Stomach (tissue), 9 donors: Measurements from ENCODE around the gene PLS1. TPM values are rescaled to one million over a fixed set of nuclear protein-coding genes. Genes with fewer than 3 reads are reported as not detected.

Source experiments
- DNase-seq, 2 donors: peaks; one replicate each; pipeline versions ENCODE4 v3.0.0 to v3.0.0-alpha.2; 2013 to 2019
- H3K27ac ChIP-seq, 5 donors: fragments of 200-600 bp in 4 of 5; sonication (generic) in 4 of 5; one replicate each; pipeline ENCODE4 v1.5.1; 2013 to 2019; ENCODE audit warnings: mild to moderate bottlenecking in 1 of 5, moderate library complexity in 1 of 5
- H3K27me3 ChIP-seq, 3 donors: fragments of 200-600 bp; sonication (generic); one replicate each; pipeline ENCODE4 v1.5.1; 2017 to 2019; ENCODE audit warnings: mixed run types in 1 of 3
- H3K36me3 ChIP-seq, 4 donors: fragments of 200-600 bp; sonication (generic); 1 replicate in 3 of 4; 2 replicates in 1 of 4; pipeline ENCODE4 v1.5.1; 2016 to 2019
- H3K4me1 ChIP-seq, 4 donors: fragments of 200-600 bp; sonication (generic); one replicate each; pipeline ENCODE4 v1.5.1; 2016 to 2019
- H3K4me3 ChIP-seq, 4 donors: fragments of 200-600 bp; sonication (generic) in 3 of 4; one replicate each; pipeline ENCODE4 v1.5.1; 2016 to 2019; ENCODE audit warnings: mild to moderate bottlenecking in 1 of 4
- H3K9me3 ChIP-seq, 4 donors: fragments of 200-600 bp; sonication (generic); one replicate each; pipeline ENCODE4 v1.5.1; 2016 to 2019
- CTCF ChIP-seq, 7 experiments: fragments of 450-650 bp in 4 of 7; fragments of 200-600 bp in 3 of 7; sonication (generic) in 3 of 7; IDR thresholded peaks; one replicate each; pipeline ENCODE4 v1.5.1; 2016 to 2019; ENCODE audit warnings: antibody characterized with exemption in 7 of 7, control low read depth in 2 of 7, mild to moderate bottlenecking in 1 of 7
- EP300 ChIP-seq: sonication (generic); formaldehyde crosslinking; IDR thresholded peaks from one replicate; pipeline ENCODE4 v1.6.1; 2017; ENCODE audit warnings: antibody characterized with exemption
- POLR2A ChIP-seq, 4 donors: fragments of 450-650 bp; IDR thresholded peaks; one replicate each; pipeline ENCODE4 v1.6.1; 2016; ENCODE audit warnings: antibody characterized with exemption in 4 of 4, control low read depth in 2 of 4, mild to moderate bottlenecking in 1 of 4, moderate library complexity in 1 of 4
- POLR2AphosphoS5 ChIP-seq, 3 donors: sonication (generic); formaldehyde crosslinking; IDR thresholded peaks; one replicate each; pipeline ENCODE4 v1.6.1; 2016; ENCODE audit warnings: antibody characterized with exemption in 3 of 3
- WGBS, 5 donors: extraction: QIAGEN DNeasy Blood & Tissue Kit in 3 of 5; methylation state at CpG; one replicate each; pipeline versions ENCODE4 v1.1.5 to v1.1.7; 2013 to 2018; 5-methylcytosine and 5-hydroxymethylcytosine counted together
- intact Hi-C: fragments of 100-400 bp; cut with DNase I; formaldehyde crosslinking; loops from one replicate; pipeline ENCODE4 v1.15.1; 2023; ENCODE audit warnings: low total_unique reads
- polyA plus RNA-seq, 3 donors: library from polyadenylated mRNA; stranded (reverse); fragments of 200-250 nt; gene quantifications; one replicate each; pipeline ENCODE4 v1.2.3, GENCODE V29; 2013
- total RNA-seq, 5 donors: library from RNA; depleted of rRNA; stranded (reverse); fragments of >200 nt; gene quantifications; one replicate each; pipeline versions ENCODE4 v1.1.0 to v1.2.3, GENCODE V29; 2014 to 2016
- donor health status: healthy with polysubstance abuse.
- donor health status: Bipolar disorder and iron deficiency.
- donor health status: healthy.

The PLS1 gene
- total and polyA plus RNA-seq, 8 donors = 5.2 to 79.1 (median 19.3) TPM

GRCh38 chr3:142664311-142664710, 68.1 kb downstream of the PLS1 start:
- Histone ChIP-seq H3K27ac (peak overlapping the region in 3 of 5 donors; percentile 36 to 75 (median 71)), H3K36me3 (no peaks in the 10 kb centered on the region), H3K27me3 (no peaks in the 10 kb centered on the region), H3K4me3 (no peak overlapping the region), H3K4me1 (peaks cover 0 to 11% (median 6%) of the 10 kb centered on the region in 4 donors), H3K9me3 (no peaks in the 10 kb centered on the region)
- WGBS, 5 donors = 25 to 49% (median 32%) methylated on average over 2 of the region's 2 CpGs
- TF ChIP-seq POLR2A (IDR thresholded peaks at IDR 0.05) (no peak), CTCF (IDR thresholded peaks at IDR 0.05) (no peak), POLR2AphosphoS5 (IDR thresholded peaks at IDR 0.05) (no peak), EP300 (no peak)
- intact Hi-C loops = no loop called here
- peak in 1 of 2 donors; percentile 63 for DNase-seq

GRCh38 chr3:142664819-142665218, 68.6 kb downstream of the PLS1 start:
- no peak for DNase-seq
- H3K27ac ChIP-seq = peak overlapping the region in 2 of 5 donors; percentile 71 to 75
- WGBS, 5 donors = 75 to 86% (median 79%) methylated on average over 2 of the region's 2 CpGs
- H3K4me3 ChIP-seq = no peak overlapping the region
- no peak for TF ChIP-seq POLR2A (IDR thresholded peaks at IDR 0.05)
- TF ChIP-seq POLR2AphosphoS5 (IDR thresholded peaks at IDR 0.05) = no peak
- no peak for TF ChIP-seq CTCF (IDR thresholded peaks at IDR 0.05)
- intact Hi-C loops = no loop called here
- no peaks in the 10 kb centered on the region for H3K9me3 ChIP-seq
- H3K27me3 ChIP-seq = no peaks in the 10 kb centered on the region
- no peaks in the 10 kb centered on the region for H3K36me3 ChIP-seq
- H3K4me1 ChIP-seq = peaks cover 0 to 11% (median 6%) of the 10 kb centered on the region in 4 donors

GRCh38 chr3:142670120-142670519, 73.9 kb downstream of the PLS1 start:
- TF ChIP-seq POLR2AphosphoS5 (IDR thresholded peaks at IDR 0.05) = no peak
- H3K27me3 ChIP-seq = no peaks in the 10 kb centered on the region
- intact Hi-C loops = no loop called here
- no peak for DNase-seq
- no peaks in the 10 kb centered on the region for H3K9me3 ChIP-seq
- H3K4me3 ChIP-seq = no peak overlapping the region
- no peak overlapping the region for H3K27ac ChIP-seq
- peaks cover 0 to 18% (median 7%) of the 10 kb centered on the region in 4 donors for H3K36me3 ChIP-seq
- WGBS, 5 donors = 47 to 59% (median 53%) methylated on average over 1 of the region's 1 CpG
- H3K4me1 ChIP-seq = peaks cover 0 to under 1% (median 0%) of the 10 kb centered on the region in 4 donors

GRCh38 chr3:142676151-142676550, 80.0 kb downstream of the PLS1 start:
- intact Hi-C loops = no loop called here
- no peak overlapping the region for H3K4me3 ChIP-seq
- peaks cover 0 to 23% (median 7%) of the 10 kb centered on the region in 4 donors for H3K36me3 ChIP-seq
- H3K27ac ChIP-seq = no peak overlapping the region
- WGBS, 5 donors = 65 to 77% (median 69%) methylated on average over 2 of the region's 2 CpGs
- no peaks in the 10 kb centered on the region for H3K4me1 ChIP-seq
- no peak for TF ChIP-seq POLR2AphosphoS5 (IDR thresholded peaks at IDR 0.05)
- no peak for TF ChIP-seq POLR2A (IDR thresholded peaks at IDR 0.05)
- TF ChIP-seq EP300 = no peak
- no peak for TF ChIP-seq CTCF (IDR thresholded peaks at IDR 0.05)
- no peaks in the 10 kb centered on the region for H3K9me3 ChIP-seq
- no peaks in the 10 kb centered on the region for H3K27me3 ChIP-seq
- no peak for DNase-seq

GRCh38 chr3:142680710-142681109, 84.5 kb downstream of the PLS1 start:
- H3K27me3 ChIP-seq = no peaks in the 10 kb centered on the region
- no peak overlapping the region for H3K4me3 ChIP-seq
- H3K9me3 ChIP-seq = no peaks in the 10 kb centered on the region
- H3K4me1 ChIP-seq = no peaks in the 10 kb centered on the region
- intact Hi-C loops = no loop called here
- peak in 1 of 7 experiments; percentile 16 for TF ChIP-seq CTCF (IDR thresholded peaks at IDR 0.05)
- no peak for TF ChIP-seq EP300
- DNase-seq = peak in 1 of 2 donors; percentile 37
- 42 to 65% (median 48%) methylated on average over 2 of the region's 2 CpGs for WGBS, 5 donors
- no peak overlapping the region for H3K27ac ChIP-seq
- H3K36me3 ChIP-seq = peaks cover 0 to 25% (median 7%) of the 10 kb centered on the region in 4 donors
